C4-2B (cell line): ENCODE results near the gene NES.

Experiments
- CTCF ChIP-seq: fragments of 450-650 bp; conservative IDR thresholded peaks from 2 replicates; pipeline ENCODE4 v1.5.1; 2017; ENCODE audit warnings: mild to moderate bottlenecking
- ZFX ChIP-seq: fragments of 450-650 bp; IDR thresholded peaks from 2 replicates; pipeline ENCODE4 v1.6.1; 2017

DNA sequence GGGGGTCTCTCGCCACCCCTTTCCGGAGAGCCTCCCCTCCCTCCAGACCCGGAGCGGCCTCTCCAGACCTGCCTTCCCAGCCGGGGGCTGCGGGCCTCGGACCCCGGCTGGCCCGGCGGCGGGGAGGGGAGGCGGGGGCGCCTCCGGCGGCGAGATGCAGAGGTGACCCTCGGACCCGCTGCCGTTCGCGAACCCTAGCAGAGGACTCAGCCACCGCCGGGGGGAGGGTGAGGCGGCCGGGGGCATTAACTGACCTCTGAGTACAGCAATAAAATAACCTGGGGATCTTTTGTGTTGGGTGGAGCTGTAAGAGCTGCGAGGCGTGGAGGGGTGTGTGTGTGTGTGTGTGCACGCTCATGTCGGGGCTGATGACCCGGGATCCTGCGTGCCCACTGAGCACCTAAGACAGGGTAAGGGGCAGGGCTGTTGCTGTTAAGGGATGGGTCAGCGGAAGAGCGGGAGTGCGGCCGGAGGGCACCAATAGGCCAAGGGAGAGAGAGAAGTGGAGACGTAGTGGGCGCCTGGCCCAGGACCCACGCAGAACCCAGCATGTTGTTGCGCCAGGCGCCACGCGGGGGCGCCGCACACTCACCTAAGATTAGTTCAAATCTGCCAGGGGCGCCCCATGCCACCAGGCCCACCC lies 51.6 kb downstream of the NES start:
- TF ChIP-seq CTCF (peak; percentile 95), ZFX (no peak)
